ENCODE measurements around the gene NRG2. TPM values are rescaled to one million over a fixed set of nuclear protein-coding genes. Genes with fewer than 3 reads are reported as not detected.
A peak's percentile ranks its signal among the peaks of the same experiment; 100 is the strongest.

NRG2 gene
- total and polyA plus RNA-seq, 12 donors = 0.64 to 6.6 (median 2.9) TPM

GRCh38 chr5:139910036-139910435, 133.1 kb downstream of the NRG2 start:
- TF ChIP-seq CTCF (IDR thresholded peaks at IDR 0.05) = no peak
- H3K4me3 ChIP-seq = no peak overlapping the region
- peaks cover 0 to 14% (median 0%) of the 10 kb centered on the region in 7 donors for H3K27me3 ChIP-seq
- WGBS, 2 donors = 76 to 81% methylated on average over 3 of the region's 3 CpGs
- no peaks in the 10 kb centered on the region for H3K36me3 ChIP-seq
- intact Hi-C loops (cut with DNase I) = no loop called here
- ATAC-seq (no peak), DNase-seq (no peak)
- H3K4me1 ChIP-seq = peaks cover under 1 to 18% (median 4%) of the 10 kb centered on the region in 9 donors
- no peak overlapping the region for H3K27ac ChIP-seq
- H3K9me3 ChIP-seq = no peaks in the 10 kb centered on the region

- Histone ChIP-seq H3K36me3 (no peaks in the 10 kb centered on the region), H3K4me1 (peaks cover 11 to 31% (median 15%) of the 10 kb centered on the region in 9 donors), H3K9me3 (no peaks in the 10 kb centered on the region), H3K4me3 (no peak overlapping the region), H3K27me3 (peaks cover 0 to 27% (median 10%) of the 10 kb centered on the region in 7 donors), H3K27ac (no peak overlapping the region)
- ATAC-seq = peak in 1 of 8 donors; percentile 29
- 73 to 81% methylated on average over 2 of the region's 2 CpGs for WGBS, 2 donors
- no peak for TF ChIP-seq CTCF (IDR thresholded peaks at IDR 0.05)
- no peak for DNase-seq
- intact Hi-C loops (cut with DNase I) = no loop called here
These were observed 134.3 kb downstream of the NRG2 start for GRCh38 chr5:139908749-139909148.

GRCh38 chr5:139906661-139907060, 136.4 kb downstream of the NRG2 start:
- peaks cover 0 to 48% (median 17%) of the 10 kb centered on the region in 7 donors for H3K27me3 ChIP-seq
- H3K4me3 ChIP-seq = no peak overlapping the region
- DNase-seq (no peak), ATAC-seq (no peak)
- intact Hi-C loops (cut with DNase I) = no loop called here
- no peaks in the 10 kb centered on the region for H3K9me3 ChIP-seq
- peaks cover 15 to 30% (median 21%) of the 10 kb centered on the region in 9 donors for H3K4me1 ChIP-seq
- TF ChIP-seq CTCF (IDR thresholded peaks at IDR 0.05) = no peak
- 99 to 100% methylated on average over 2 of the region's 2 CpGs for WGBS, 2 donors
- no peaks in the 10 kb centered on the region for H3K36me3 ChIP-seq
- no peak overlapping the region for H3K27ac ChIP-seq

GRCh38 chr5:139904816-139905661, 138.1 kb downstream of the NRG2 start:
- peak overlapping the region; percentile 28 to 61 (median 52) for H3K4me3 ChIP-seq
- no peaks in the 10 kb centered on the region for H3K36me3 ChIP-seq
- no peak for TF ChIP-seq CTCF (IDR thresholded peaks at IDR 0.05)
- H3K4me1 ChIP-seq = peaks cover 15 to 30% (median 21%) of the 10 kb centered on the region in 9 donors
- DNase-seq (no peak), ATAC-seq (peak in 5 of 8 donors; percentile 8 to 25 (median 17))
- no peaks in the 10 kb centered on the region for H3K9me3 ChIP-seq
- H3K27me3 ChIP-seq = peaks cover 0 to 58% (median 17%) of the 10 kb centered on the region in 7 donors
- 31 to 33% methylated on average over 22 of the region's 22 CpGs for WGBS, 2 donors
- intact Hi-C loops (cut with DNase I) = no loop called here
- no peak overlapping the region for H3K27ac ChIP-seq

Measured in heart right ventricle (tissue), 16 donors.